HG03432 (cell line): Measurements from ENCODE around the gene FBXO27.
"Not testable (repeated sequence)": the region's sequence is repeated elsewhere in the genome, so short reads cannot be mapped to it uniquely, and the experiment has no call there.

ENCODE experiments used
- ATAC-seq: cut with Tn5 transposase; IDR thresholded peaks from one replicate; pipeline ENCODE4 v1.9.1; 2021; ENCODE audit warnings: mild to moderate bottlenecking, moderate library complexity; ENCODE audit not compliant: unreplicated experiment

FBXO27 gene

DNA sequence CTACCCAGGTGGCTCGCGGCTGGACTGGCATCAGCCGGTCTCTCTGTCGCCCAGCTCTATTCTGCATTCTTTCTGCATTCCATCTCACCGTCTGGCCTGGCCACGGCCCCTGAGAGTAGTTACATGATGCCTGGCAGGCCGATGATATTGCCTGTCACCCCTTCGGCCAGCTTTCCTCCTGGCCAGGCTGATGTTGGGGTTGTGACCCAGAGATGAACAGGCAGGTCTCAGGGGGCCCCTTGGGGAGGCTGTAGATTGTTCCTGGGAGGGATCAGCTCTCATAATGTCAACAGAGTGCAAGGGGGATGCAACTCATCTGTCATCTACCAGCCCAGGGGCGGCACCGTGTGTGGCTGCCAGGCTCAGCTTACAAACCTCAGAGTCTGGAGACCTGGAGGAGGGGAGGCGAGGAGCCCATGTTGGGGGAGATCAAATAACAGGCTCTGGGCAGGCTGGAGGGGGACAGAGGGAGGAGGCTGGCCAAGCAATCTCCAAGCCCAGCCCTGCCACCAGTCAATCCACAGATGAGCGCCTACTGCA is 43.2 kb downstream of the FBXO27 start:
- ATAC-seq: no peak

DNA sequence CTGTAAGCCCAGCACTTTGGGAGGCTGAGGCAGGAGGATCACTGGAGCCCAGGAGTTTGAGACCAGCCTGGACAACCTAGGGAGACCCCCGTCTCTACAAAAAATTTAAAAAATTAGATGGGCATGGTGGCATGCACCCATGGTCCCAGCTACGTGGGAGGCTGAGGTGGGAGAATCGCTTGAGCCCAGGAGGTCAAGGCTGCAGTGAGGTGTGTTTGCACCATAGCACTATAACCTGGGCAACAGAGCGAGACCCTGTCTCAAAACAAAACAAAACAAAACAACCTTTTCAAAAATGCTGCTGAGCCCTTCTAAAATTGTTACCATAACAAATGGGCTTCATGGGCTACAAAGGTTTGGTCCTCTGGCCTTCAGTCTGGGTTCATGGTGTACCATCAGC is 43.7 kb downstream of the FBXO27 start:
- not testable (repeated sequence) for ATAC-seq

DNA sequence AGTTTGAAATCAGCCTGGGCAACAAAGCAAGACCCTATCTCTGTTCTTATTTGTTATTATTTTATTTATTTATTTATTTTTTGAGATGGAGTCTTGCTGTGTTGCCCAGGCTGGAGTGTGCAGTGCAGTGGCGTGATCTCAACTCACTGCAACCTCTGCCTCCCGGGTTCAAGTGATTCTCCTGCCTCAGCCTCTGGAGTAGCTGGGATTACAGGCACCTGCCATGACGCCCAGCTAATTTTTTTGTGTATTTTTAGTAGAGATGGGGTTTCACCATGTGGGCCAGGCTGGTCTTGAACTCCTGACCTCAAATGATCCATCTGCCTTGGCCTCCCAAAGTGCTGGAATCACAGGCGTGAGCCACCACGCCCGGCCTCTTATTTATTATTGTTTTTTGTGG is 44.6 kb downstream of the FBXO27 start:
- not testable (repeated sequence) for ATAC-seq

DNA sequence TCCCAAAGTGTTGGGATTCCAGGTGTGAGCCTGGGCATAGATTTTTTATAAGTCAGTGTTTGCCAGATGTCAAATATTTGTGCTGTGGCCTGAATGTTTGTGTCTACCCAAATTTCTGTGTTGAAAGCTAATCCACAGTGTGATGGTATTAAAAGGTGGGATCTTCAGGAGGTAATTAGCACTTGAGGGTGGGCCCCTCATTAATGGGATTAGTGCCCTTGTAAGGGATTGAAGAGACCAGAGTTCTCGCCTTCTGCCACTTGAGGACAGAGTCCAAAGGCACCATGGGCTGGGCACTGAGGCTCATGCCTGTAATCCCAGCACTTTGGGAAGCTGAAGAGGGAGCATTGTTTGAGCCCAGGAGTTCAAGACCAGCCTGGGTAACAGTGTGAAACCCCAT is 47.1 kb downstream of the FBXO27 start:
- ATAC-seq: no peak

DNA sequence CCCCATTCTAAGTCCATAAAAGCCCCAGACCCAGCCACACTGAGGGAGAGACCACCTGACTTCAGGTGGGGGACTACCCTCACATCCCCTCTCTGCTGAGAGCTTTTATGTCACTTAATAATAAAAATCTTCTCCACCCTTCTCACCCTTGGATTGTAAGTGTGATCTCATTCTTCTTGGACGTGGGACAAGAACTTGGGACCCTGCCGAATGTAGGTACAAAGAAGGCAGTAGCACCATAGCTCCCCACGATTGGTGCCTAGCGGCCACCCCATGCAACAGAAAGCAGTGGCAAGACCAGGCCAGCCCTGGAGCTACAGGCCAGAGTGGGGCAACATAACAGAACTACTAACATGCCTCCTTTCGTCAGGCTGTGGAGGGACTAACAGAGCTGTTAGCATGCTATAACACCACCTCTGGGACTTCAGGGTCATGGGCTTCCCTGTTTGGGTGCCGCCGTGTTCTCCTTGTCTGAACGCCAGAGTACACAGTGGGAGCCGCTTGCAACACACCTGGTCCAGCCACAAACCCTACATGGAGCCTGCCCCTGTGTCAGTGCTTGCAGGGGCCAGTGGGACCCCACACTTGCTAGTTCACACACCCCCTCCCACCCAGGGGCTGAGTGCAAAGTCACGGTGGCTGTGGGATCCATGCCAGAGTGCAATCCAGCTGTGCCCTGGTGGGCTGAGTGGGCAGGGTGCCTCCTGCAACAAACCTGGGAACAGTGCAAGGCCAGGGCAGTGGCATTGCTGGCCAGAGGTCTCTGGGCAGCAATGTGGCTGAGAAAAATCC is 51.6 kb downstream of the FBXO27 start:
- no peak for ATAC-seq

DNA sequence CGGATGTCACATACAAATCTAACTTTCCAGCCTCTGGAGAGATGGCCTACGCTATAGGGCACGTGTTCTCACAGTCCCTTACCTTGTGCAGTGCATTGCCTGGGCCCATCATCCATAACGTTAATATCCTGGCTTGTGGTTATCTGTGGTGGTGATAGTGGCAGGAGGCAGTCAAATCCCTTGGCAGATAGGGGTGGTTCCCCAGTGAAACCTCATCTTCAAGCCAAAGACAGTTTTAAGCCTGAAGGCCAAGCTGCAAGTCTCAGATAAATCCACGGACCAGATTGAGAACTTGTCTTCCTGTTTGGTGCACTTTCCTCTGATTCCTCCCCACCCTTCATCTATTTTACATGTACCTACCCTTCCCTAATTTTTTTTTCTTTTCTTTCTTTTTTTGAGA is 52.5 kb downstream of the FBXO27 start:
- ATAC-seq: no peak

DNA sequence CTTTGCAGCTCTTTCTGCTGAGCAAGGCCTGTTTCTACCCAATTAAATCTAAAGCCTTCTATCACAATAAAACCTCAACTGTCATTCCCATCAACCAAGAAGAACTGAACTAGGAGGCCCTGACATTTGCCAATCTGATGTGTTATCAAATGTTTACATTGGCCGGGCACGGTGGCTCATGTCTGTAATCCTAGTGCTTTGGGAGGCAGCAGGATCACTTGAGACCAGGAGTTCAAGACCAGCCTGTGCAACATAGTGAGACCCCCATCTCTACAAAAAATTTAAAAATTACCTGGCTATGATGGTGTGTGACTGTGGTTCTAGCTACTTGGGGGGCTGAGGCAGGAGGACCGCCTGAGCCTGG is 54.0 kb downstream of the FBXO27 start:
- ATAC-seq: no peak

DNA sequence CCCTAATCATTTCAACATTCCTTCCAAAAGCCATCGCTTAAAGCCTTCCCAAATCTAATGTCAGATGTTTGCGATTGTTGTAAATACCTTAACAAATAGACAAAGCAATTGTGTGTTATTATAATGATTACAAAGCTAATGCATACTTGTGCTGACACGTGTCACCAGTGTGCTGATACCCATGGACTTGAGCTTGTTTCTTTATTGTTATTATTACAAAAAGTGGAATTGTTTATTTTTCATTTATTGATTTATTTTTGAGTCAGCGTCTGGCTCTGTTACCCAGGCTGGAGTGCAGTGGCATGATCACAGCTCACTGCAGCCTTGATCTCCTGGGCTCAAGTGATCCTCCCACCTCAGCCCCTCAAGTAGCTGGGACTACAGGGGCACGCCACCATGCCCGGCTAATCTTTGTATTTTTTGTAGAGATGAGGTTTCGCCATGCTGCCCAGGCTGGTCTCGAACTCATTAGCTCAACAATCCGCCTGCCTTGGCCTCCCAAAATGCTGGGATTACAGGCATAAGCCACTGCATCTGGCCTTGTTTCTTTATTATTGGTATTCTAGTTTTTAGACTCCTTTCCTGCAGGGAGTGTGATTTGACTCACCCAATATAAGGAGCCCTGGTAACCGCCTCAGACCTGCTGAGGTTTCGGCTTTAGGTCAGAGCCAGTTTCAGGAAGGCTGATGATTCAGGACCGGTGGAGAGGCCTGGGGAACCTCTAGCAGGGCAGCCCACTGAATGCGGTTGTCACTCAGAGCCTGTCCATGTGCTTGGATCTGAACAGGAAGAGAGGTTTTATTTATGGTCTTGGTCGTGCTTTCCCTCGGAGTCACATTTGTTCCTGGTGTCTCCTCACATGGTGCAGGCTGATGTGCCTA is 54.7 kb downstream of the FBXO27 start:
- peak; percentile 75 for ATAC-seq

DNA sequence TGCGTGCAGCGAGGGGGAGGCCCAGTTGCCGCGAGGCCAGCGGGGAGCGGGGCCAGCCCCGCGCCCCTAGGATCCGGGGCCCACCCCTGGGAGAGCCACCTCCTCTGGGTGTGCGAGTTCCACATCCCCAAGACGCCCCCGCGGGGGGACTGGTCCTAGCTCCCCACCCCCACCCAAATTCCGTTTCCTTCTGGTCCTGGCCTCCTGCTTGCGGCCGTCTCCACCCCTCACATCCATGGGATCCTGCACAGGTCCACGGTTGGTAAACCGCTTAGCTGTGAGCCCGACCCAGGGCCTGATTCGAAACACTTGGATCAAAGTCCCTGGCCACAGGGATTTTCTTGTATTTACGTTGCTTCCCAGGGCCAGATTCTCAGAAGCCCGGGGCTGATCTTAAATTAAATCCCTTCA is 56.5 kb downstream of the FBXO27 start:
- ATAC-seq: no peak

DNA sequence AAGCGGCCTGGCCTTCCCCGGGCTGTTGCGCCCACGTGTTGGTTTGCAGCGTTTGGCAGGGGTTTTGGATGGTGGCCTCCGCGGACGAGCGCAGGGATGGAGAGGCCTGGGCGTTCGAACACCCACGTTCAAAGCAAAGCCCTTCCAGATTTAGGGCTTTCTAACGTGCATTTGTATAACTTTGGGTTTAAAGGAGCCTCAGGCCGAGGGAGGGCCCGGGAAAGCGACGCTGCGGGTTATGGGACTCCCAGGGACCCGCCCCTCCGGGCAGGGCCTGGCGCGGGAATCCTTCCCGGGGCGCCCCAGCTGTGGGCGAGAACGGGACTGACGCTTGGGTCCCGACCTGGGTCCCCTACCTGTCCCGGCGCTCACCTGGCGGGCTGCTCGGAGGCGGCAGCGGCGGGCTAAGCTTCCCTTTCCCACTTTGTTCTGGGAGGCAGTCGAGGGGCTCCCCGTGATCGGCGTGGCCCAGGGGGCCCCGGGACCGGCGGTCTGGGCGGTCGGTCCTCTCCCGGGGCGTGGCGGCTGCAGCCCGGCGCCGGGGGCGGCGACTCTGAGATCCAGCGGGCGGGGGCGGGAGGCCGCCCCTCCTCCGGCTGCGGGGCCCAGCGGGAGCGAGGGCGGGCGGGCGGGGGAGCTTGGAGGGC is 57.0 kb downstream of the FBXO27 start, which contains the start of gene FBXO17:
Gene FBXO17 (minus strand): TSS at position 529 of the 647 bp plus-strand sequence. CDS start 25,423 bp downstream, outside the sequence.
- ATAC-seq: no peak

DNA sequence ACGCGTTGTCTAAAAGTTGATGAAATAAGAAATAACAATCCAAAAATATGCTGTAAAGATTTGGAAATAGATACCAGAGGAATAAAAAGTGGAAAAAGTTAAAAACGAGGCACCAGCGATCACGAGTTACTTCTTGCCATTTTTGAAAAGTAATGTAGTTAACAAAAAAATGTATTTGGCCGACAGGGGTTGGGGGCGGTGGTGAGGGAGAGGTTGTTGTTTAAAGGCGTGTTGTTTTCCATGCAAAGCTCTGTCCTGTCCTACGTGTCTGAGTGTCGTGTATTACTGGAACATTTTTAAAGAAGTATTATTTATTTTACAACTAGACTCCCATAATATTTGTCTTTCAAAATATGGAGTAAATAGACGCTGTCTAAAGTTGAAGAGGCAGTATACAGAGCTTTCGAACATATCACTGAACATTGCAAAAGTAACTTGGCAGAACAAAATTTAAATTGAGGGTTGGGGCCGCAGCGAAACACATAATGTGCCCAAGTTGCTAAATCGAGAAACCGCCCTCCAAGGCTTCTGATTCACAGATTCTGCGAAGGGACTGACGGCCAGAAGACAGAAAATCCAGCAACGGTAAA is 57.6 kb downstream of the FBXO27 start:
- ATAC-seq: no peak
